HepG2 (cell line): Measurements from ENCODE around the gene GABRG3.

Source experiments
- CTCF ChIP-seq: sonication (generic); formaldehyde crosslinking; IDR thresholded peaks from 2 replicates; pipeline ENCODE4 v1.5.0; 2020; ENCODE audit warnings: mild to moderate bottlenecking, missing genetic modification reagents, moderate library complexity
- ELF4 ChIP-seq: sonication (generic); formaldehyde crosslinking; IDR thresholded peaks from 2 replicates; pipeline ENCODE4 v1.5.0; 2020; ENCODE audit warnings: missing genetic modification reagents, mild to moderate bottlenecking, moderate library complexity, borderline replicate concordance
- HES4 ChIP-seq: sonication (generic); formaldehyde crosslinking; IDR thresholded peaks from 2 replicates; pipeline ENCODE4 v1.9.0; 2021; ENCODE audit warnings: mild to moderate bottlenecking, missing genetic modification reagents, borderline replicate concordance
- HMGXB4 ChIP-seq, 2 experiments: sonication (generic) in 1 of 2; formaldehyde crosslinking in 1 of 2; IDR thresholded peaks; 2 replicates each; pipeline versions ENCODE4 v1.4.0 to v1.6.1; 2018 to 2020; ENCODE audit warnings: missing genetic modification reagents in 2 of 2, borderline replicate concordance in 1 of 2, low read depth in 1 of 2, mild to moderate bottlenecking in 1 of 2, missing biosample characterization in 1 of 2
- IKZF1 ChIP-seq: fragments of 450-650 bp; IDR thresholded peaks from 2 replicates; pipeline ENCODE4 v1.7.1; 2016
- NFYB ChIP-seq: sonication (generic); formaldehyde crosslinking; IDR thresholded peaks from 2 replicates; pipeline ENCODE4 v1.4.0; 2020; ENCODE audit warnings: missing genetic modification reagents
- POLR2AphosphoS2 ChIP-seq: IDR thresholded peaks from 2 replicates; pipeline ENCODE4 v1.6.1; 2011; ENCODE audit warnings: low read depth, low read length, improper control_type of control experiment
- SRSF4 ChIP-seq: fragments of 200-400 bp; formaldehyde crosslinking; IDR thresholded peaks from one replicate; pipeline ENCODE4 v1.6.1; 2018; ENCODE audit warnings: mild to moderate bottlenecking, low read depth, low read length, moderate library complexity; ENCODE audit not compliant: poor library complexity, severe bottlenecking
- ZBTB26 ChIP-seq: IDR thresholded peaks from 2 replicates; pipeline ENCODE4 v1.6.1; 2016; ENCODE audit warnings: missing compliant biosample characterization, missing genetic modification reagents, borderline replicate concordance
- ZNF580 ChIP-seq: IDR thresholded peaks from 2 replicates; pipeline ENCODE4 v1.6.1; 2016; ENCODE audit warnings: low read depth, borderline replicate concordance
- ZNF615 ChIP-seq: sonication (generic); formaldehyde crosslinking; IDR thresholded peaks from 2 replicates; pipeline ENCODE4 v1.5.0; 2020; ENCODE audit warnings: mild to moderate bottlenecking, missing genetic modification reagents, borderline replicate concordance

- TF ChIP-seq IKZF1 (no peak), HES4 (CRISPR knock-in tag) (no peak), POLR2AphosphoS2 (no peak), ZNF615 (no peak), ZBTB26 (no peak), ZNF580 (no peak), SRSF4 (no peak), NFYB (CRISPR knock-in tag) (no peak), HMGXB4 (CRISPR knock-in tag; IDR thresholded peaks at IDR 0.05; ENCODE audit: borderline replicate concordance in 1 of 2, low read depth in 1 of 2) (no peak), CTCF (CRISPR knock-in tag) (no peak), ELF4 (CRISPR knock-in tag) (no peak)
Observed at GRCh38 chr15:26945046-26945445, 25.9 kb upstream of the GABRG3 start.
